Activated CD4-positive, alpha-beta T cell treated with anti-CD3 and anti-CD28 coated beads, Interleukin-2, amount 10 ng/mL, durations not matched to agents 24 days and 14 days (primary cell): Measurements from ENCODE around the gene TMEM94. TPM values are rescaled to one million over a fixed set of nuclear protein-coding genes. Genes with fewer than 3 reads are reported as not detected.

Experiments used
- DNase-seq: peaks from one replicate; pipeline ENCODE4 v3.0.0; 2022
- H3K27ac Mint-ChIP-seq: one replicate; pipeline ENCODE4 v1.8.0; 2022; ENCODE audit warnings: mild to moderate bottlenecking, mixed read lengths
- H3K27me3 Mint-ChIP-seq: one replicate; pipeline ENCODE4 v1.8.0; 2022; ENCODE audit warnings: mixed read lengths
- H3K36me3 Mint-ChIP-seq: one replicate; pipeline ENCODE4 v1.8.0; 2022; ENCODE audit warnings: low read depth, mild to moderate bottlenecking, mixed read lengths
- H3K4me1 Mint-ChIP-seq: one replicate; pipeline ENCODE4 v1.8.0; 2021; ENCODE audit warnings: mixed read lengths
- H3K4me3 Mint-ChIP-seq: one replicate; pipeline ENCODE4 v1.8.0; 2022; ENCODE audit warnings: mild to moderate bottlenecking, moderate library complexity, mixed read lengths
- H3K9me3 Mint-ChIP-seq: one replicate; pipeline ENCODE4 v1.8.0; 2021; ENCODE audit warnings: mixed read lengths
- intact Hi-C: fragments of 100-400 bp; cut with micrococcal nuclease; formaldehyde crosslinking; loops from one replicate; pipeline ENCODE4 v1.15.1; 2023
- total RNA-seq: library from RNA; stranded (reverse); gene quantifications from 2 replicates; pipeline ENCODE4 v1.2.3, GENCODE V29; 2022

The TMEM94 gene
- total RNA-seq, 1 donor from 2014 or later: 69.5 TPM

GRCh38 chr17:75509528-75510258 is 53.3 kb downstream of the TMEM94 start:
- Mint-ChIP-seq H3K9me3 (no peaks in the 10 kb centered on the region), H3K4me1 (no peaks in the 10 kb centered on the region), H3K36me3 (no peaks in the 10 kb centered on the region), H3K27me3 (peaks cover 7% of the 10 kb centered on the region), H3K27ac (no peak overlapping the region), H3K4me3 (no peak overlapping the region)
- no peak for DNase-seq
- intact Hi-C loops: loop anchor here (10.0 kb wide), 1 partner anchor 215 kb away; no protein-coding TSS in a partner anchor

GRCh38 chr17:75511270-75511609 is 54.8 kb downstream of the TMEM94 start:
- Mint-ChIP-seq H3K9me3 (no peaks in the 10 kb centered on the region), H3K4me1 (no peaks in the 10 kb centered on the region)

GRCh38 chr17:75511610-75512575 is 55.5 kb downstream of the TMEM94 start:
- DNase-seq: no peak
- H3K36me3 Mint-ChIP-seq: no peaks in the 10 kb centered on the region
- no peak overlapping the region for H3K27ac Mint-ChIP-seq
- H3K27me3 Mint-ChIP-seq: peaks cover 7% of the 10 kb centered on the region
- H3K4me1 Mint-ChIP-seq: no peaks in the 10 kb centered on the region
- intact Hi-C loops: loop anchor here (10.0 kb wide), 1 partner anchor 217 kb away; no protein-coding TSS in a partner anchor
- H3K9me3 Mint-ChIP-seq: no peaks in the 10 kb centered on the region
- H3K4me3 Mint-ChIP-seq: no peak overlapping the region

More at GRCh38 chr17:75511270-75511609, 54.8 kb downstream of the TMEM94 start:
- Mint-ChIP-seq H3K4me3 (no peak overlapping the region), H3K27me3 (peaks cover 7% of the 10 kb centered on the region), H3K27ac (no peak overlapping the region), H3K36me3 (no peaks in the 10 kb centered on the region)
- intact Hi-C loops: loop anchor here (10.0 kb wide), 1 partner anchor 216 kb away; no protein-coding TSS in a partner anchor
- no peak for DNase-seq

GRCh38 chr17:75512926-75513640 is 56.6 kb downstream of the TMEM94 start:
- H3K4me1 Mint-ChIP-seq: peaks cover 9% of the 10 kb centered on the region
- H3K27me3 Mint-ChIP-seq: peaks cover 7% of the 10 kb centered on the region
- H3K36me3 Mint-ChIP-seq: peaks cover 6% of the 10 kb centered on the region
- H3K27ac Mint-ChIP-seq: no peak overlapping the region
- no peak for DNase-seq
- H3K9me3 Mint-ChIP-seq: no peaks in the 10 kb centered on the region
- intact Hi-C loops: loop anchor here (10.0 kb wide), 1 partner anchor 218 kb away; no protein-coding TSS in a partner anchor
- no peak overlapping the region for H3K4me3 Mint-ChIP-seq

- Mint-ChIP-seq H3K4me1 (peaks cover 15% of the 10 kb centered on the region), H3K36me3 (peaks cover 12% of the 10 kb centered on the region), H3K9me3 (no peaks in the 10 kb centered on the region), H3K27ac (no peak overlapping the region), H3K27me3 (peaks cover 7% of the 10 kb centered on the region), H3K4me3 (no peak overlapping the region)
- DNase-seq: no peak
- intact Hi-C loops: loop anchor here (10.0 kb wide), 1 partner anchor 219 kb away; no protein-coding TSS in a partner anchor
Observed at GRCh38 chr17:75513641-75514000, 57.2 kb downstream of the TMEM94 start.

- no peaks in the 10 kb centered on the region for H3K9me3 Mint-ChIP-seq
- intact Hi-C loops: loop anchor here (10.0 kb wide), 1 partner anchor 220 kb away; no protein-coding TSS in a partner anchor
- no peak overlapping the region for H3K4me3 Mint-ChIP-seq
- peaks cover 21% of the 10 kb centered on the region for H3K4me1 Mint-ChIP-seq
- peak; percentile 64 for DNase-seq
- peaks cover 7% of the 10 kb centered on the region for H3K27me3 Mint-ChIP-seq
- H3K27ac Mint-ChIP-seq: no peak overlapping the region
- H3K36me3 Mint-ChIP-seq: peaks cover 12% of the 10 kb centered on the region
Observed at GRCh38 chr17:75514299-75514918, 58.0 kb downstream of the TMEM94 start.

GRCh38 chr17:75514919-75515495 is 58.6 kb downstream of the TMEM94 start:
- Mint-ChIP-seq H3K4me3 (no peak overlapping the region), H3K4me1 (peaks cover 22% of the 10 kb centered on the region), H3K36me3 (peaks cover 17% of the 10 kb centered on the region), H3K9me3 (no peaks in the 10 kb centered on the region), H3K27me3 (peaks cover 7% of the 10 kb centered on the region), H3K27ac (no peak overlapping the region)
- intact Hi-C loops: loop anchor here (10.0 kb wide), 1 partner anchor 220 kb away; no protein-coding TSS in a partner anchor
- DNase-seq: no peak

GRCh38 chr17:75515496-75516254 is 59.2 kb downstream of the TMEM94 start, which contains the start of gene CASKIN2:
TSS of gene CASKIN2 (minus strand) at chr17:75515537. CDS start at chr17:75513804, 1,733 bp downstream.
- Mint-ChIP-seq H3K27ac (peak within 1 kb of the TSS; percentile 51), H3K27me3 (peaks cover 7% of the 10 kb centered on the region), H3K9me3 (no peaks in the 10 kb centered on the region), H3K4me1 (peaks cover 22% of the 10 kb centered on the region), H3K36me3 (peaks cover 17% of the 10 kb centered on the region), H3K4me3 (peak within 1 kb of the TSS; percentile 82)
- DNase-seq: peak; percentile 93
- intact Hi-C loops: loop anchor here (1.0 to 10.0 kb wide), 5 partner anchors 10 to 221 kb away; partner anchors contain the start of genes LLGL2 and TMEM94

- H3K27me3 Mint-ChIP-seq: peaks cover 7% of the 10 kb centered on the region
- peak within 1 kb of the TSS; percentile 57 for H3K27ac Mint-ChIP-seq
- peak; percentile 99 for DNase-seq
- no peaks in the 10 kb centered on the region for H3K9me3 Mint-ChIP-seq
- H3K36me3 Mint-ChIP-seq: peaks cover 21% of the 10 kb centered on the region
- intact Hi-C loops: loop anchor here (1.0 to 10.0 kb wide), 5 partner anchors 9 to 221 kb away; partner anchors contain the start of genes LLGL2 and TMEM94
- H3K4me1 Mint-ChIP-seq: peaks cover 22% of the 10 kb centered on the region
- peak within 1 kb of the TSS; percentile 82 for H3K4me3 Mint-ChIP-seq
Observed at GRCh38 chr17:75516255-75516618, 59.8 kb downstream of the TMEM94 start, which contains the start of gene TSEN54. TSS of gene TSEN54 (plus strand) at chr17:75516528. CDS start at chr17:75516561, 33 bp downstream.

GRCh38 chr17:75516619-75517296 is 60.3 kb downstream of the TMEM94 start:
- peak overlapping the region; percentile 57 for H3K27ac Mint-ChIP-seq

GRCh38 chr17:75517297-75517865 is 60.9 kb downstream of the TMEM94 start:
- Mint-ChIP-seq H3K27ac (peak overlapping the region; percentile 62), H3K4me3 (peak overlapping the region; percentile 77), H3K9me3 (no peaks in the 10 kb centered on the region), H3K4me1 (peaks cover 24% of the 10 kb centered on the region), H3K27me3 (peaks cover 7% of the 10 kb centered on the region), H3K36me3 (peaks cover 26% of the 10 kb centered on the region)
- DNase-seq: peak; percentile 75
- intact Hi-C loops: loop anchor here (2.0 to 10.0 kb wide), 3 partner anchors 61 to 223 kb away; partner anchors contain the start of gene TMEM94

More at GRCh38 chr17:75516619-75517296, 60.3 kb downstream of the TMEM94 start:
- peak; percentile 82 for DNase-seq
- Mint-ChIP-seq H3K4me3 (peak overlapping the region; percentile 77), H3K36me3 (peaks cover 21% of the 10 kb centered on the region), H3K9me3 (no peaks in the 10 kb centered on the region), H3K4me1 (peaks cover 22% of the 10 kb centered on the region), H3K27me3 (peaks cover 7% of the 10 kb centered on the region)
- intact Hi-C loops: loop anchor here (1.0 to 10.0 kb wide), 5 partner anchors 9 to 222 kb away; partner anchors contain the start of genes LLGL2 and TMEM94
